GM19463 (cell line): ENCODE results near the gene TIMM23.
"Not testable (repeated sequence)": the region's sequence is repeated elsewhere in the genome, so short reads cannot be mapped to it uniquely, and the experiment has no call there.

ENCODE experiments used
- ATAC-seq: cut with Tn5 transposase; IDR thresholded peaks from one replicate; pipeline ENCODE4 v1.9.1; 2021; ENCODE audit warnings: mild to moderate bottlenecking, moderate library complexity; ENCODE audit not compliant: unreplicated experiment

Gene TIMM23

GRCh38 chr10:45985590-45985989 lies 13.3 kb downstream of the TIMM23 start:
- ATAC-seq = not testable (repeated sequence)

GRCh38 chr10:45997557-45997956 lies 25.3 kb downstream of the TIMM23 start:
- ATAC-seq = no peak

- ATAC-seq = no peak
Measured at GRCh38 chr10:45997994-45998763, 25.9 kb downstream of the TIMM23 start.

GRCh38 chr10:45999955-46000354 lies 27.7 kb downstream of the TIMM23 start:
- ATAC-seq = not testable (repeated sequence)

GRCh38 chr10:46000538-46000937 lies 28.2 kb downstream of the TIMM23 start:
- no peak for ATAC-seq

- no peak for ATAC-seq
Measured at GRCh38 chr10:46001187-46001756, 29.0 kb downstream of the TIMM23 start.

- ATAC-seq = not testable (repeated sequence)
Measured at GRCh38 chr10:46002189-46002687, 29.9 kb downstream of the TIMM23 start.

- no peak for ATAC-seq
Measured at GRCh38 chr10:46002916-46003693, 30.8 kb downstream of the TIMM23 start.

- ATAC-seq = no peak
Measured at GRCh38 chr10:46004963-46005362, 32.7 kb downstream of the TIMM23 start.

- ATAC-seq = no peak
Measured at GRCh38 chr10:46005383-46005782, 33.1 kb downstream of the TIMM23 start.

- ATAC-seq = no peak
Measured at GRCh38 chr10:46006219-46006618, 33.9 kb downstream of the TIMM23 start.

GRCh38 chr10:46012746-46013145 lies 40.5 kb downstream of the TIMM23 start:
- no peak for ATAC-seq

- ATAC-seq = no peak
Measured at GRCh38 chr10:46014206-46014605, 41.9 kb downstream of the TIMM23 start.

- no peak for ATAC-seq
Measured at GRCh38 chr10:46014683-46015405, 42.6 kb downstream of the TIMM23 start.

GRCh38 chr10:46016190-46016589 lies 43.9 kb downstream of the TIMM23 start:
- no peak for ATAC-seq

- ATAC-seq = no peak
Measured at GRCh38 chr10:46016811-46017210, 44.5 kb downstream of the TIMM23 start.

GRCh38 chr10:46017733-46018132 lies 45.4 kb downstream of the TIMM23 start:
- no peak for ATAC-seq

- ATAC-seq = no peak
Measured at GRCh38 chr10:46018453-46019176, 46.3 kb downstream of the TIMM23 start.

GRCh38 chr10:46019177-46019528 lies 46.9 kb downstream of the TIMM23 start:
- no peak for ATAC-seq

- ATAC-seq = peak; percentile 23
Measured at GRCh38 chr10:46019569-46020343, 47.5 kb downstream of the TIMM23 start.
